B cell (primary cell): ENCODE results near the gene TCF7. TPM values are rescaled to one million over a fixed set of nuclear protein-coding genes. Genes with fewer than 3 reads are reported as not detected.

Source experiments
- ATAC-seq: fragments of 200-7000 bp; cut with Tn5 transposase; one replicate; pipeline ENCODE4 v1.10.0; 2021; ENCODE audit warnings: low read depth, mild to moderate bottlenecking, moderate number of reproducible peaks, moderate library complexity
- CTCF ChIA-PET: fragments of 350-600 bp; sonication (Branson Sonifier 250); formaldehyde crosslinking; loops from one replicate; lab custom pipeline; 2021; ENCODE audit warnings: antibody characterized with exemption, inconsistent platforms; lab: Charles Lee
- POLR2A ChIA-PET: fragments of 350-600 bp; sonication (Branson Sonifier 250); formaldehyde crosslinking; loops from one replicate; lab custom pipeline; 2021; ENCODE audit warnings: antibody characterized with exemption; lab: Charles Lee
- DNase-seq: peaks from one replicate; pipeline ENCODE4 v3.0.0; 2013
- H2AFZ ChIP-seq: 2 replicates; pipeline ENCODE4 v1.6.1; 2012; ENCODE audit warnings: mild to moderate bottlenecking, low read depth, low read length; ENCODE audit not compliant: insufficient read depth, poor library complexity, severe bottlenecking
- H3K27ac ChIP-seq, 2 donors: 1 replicate in 1 of 2; 2 replicates in 1 of 2; pipeline ENCODE4 v1.5.1; 2012 to 2013; ENCODE audit warnings: low read length in 2 of 2, mild to moderate bottlenecking in 2 of 2, moderate library complexity in 1 of 2
- H3K27me3 ChIP-seq, 4 experiments: fragments of 200-600 bp in 1 of 4; sonication (generic) in 1 of 4; replicated peaks in 1 of 4; 1 replicate in 2 of 4; 2 replicates in 2 of 4; pipeline versions ENCODE4 v1.6.1 to v1.7.0; 2013 to 2016; ENCODE audit warnings: low read length in 3 of 4, mild to moderate bottlenecking in 2 of 4, mixed read lengths in 1 of 4, moderate library complexity in 1 of 4; ENCODE audit not compliant: insufficient read depth in 4 of 4, control insufficient read depth in 3 of 4; ENCODE audit errors: control extremely low read depth in 1 of 4
- H3K36me3 ChIP-seq, 2 experiments: replicated peaks in 1 of 2; 1 replicate in 1 of 2; 2 replicates in 1 of 2; pipeline versions ENCODE4 v1.6.1 to v1.7.1; 2013; ENCODE audit warnings: low read length in 1 of 2; ENCODE audit not compliant: insufficient read depth in 2 of 2, control insufficient read depth in 1 of 2; ENCODE audit errors: control extremely low read depth in 1 of 2, extremely low read depth in 1 of 2
- H3K4me1 ChIP-seq, 2 donors: fragments of 200-600 bp in 1 of 2; sonication (generic) in 1 of 2; 1 replicate in 1 of 2; 2 replicates in 1 of 2; pipeline versions ENCODE4 v1.5.1 to v1.6.1; 2013 to 2017; ENCODE audit warnings: low read length in 2 of 2; ENCODE audit not compliant: control insufficient read depth in 2 of 2, insufficient read depth in 2 of 2
- H3K4me2 ChIP-seq: replicated peaks from 2 replicates; pipeline ENCODE3; 2012; ENCODE audit warnings: mild to moderate bottlenecking, low read depth, low read length; ENCODE audit not compliant: poor library complexity, severe bottlenecking
- H3K4me3 ChIP-seq, 5 experiments: fragments of 200-600 bp in 1 of 5; sonication (generic) in 1 of 5; 1 replicate in 3 of 5; 2 replicates in 2 of 5; pipeline versions ENCODE4 v1.5.1 to v1.7.0; 2011 to 2016; ENCODE audit warnings: low read length in 4 of 5, mild to moderate bottlenecking in 4 of 5, low read depth in 2 of 5, control low read depth in 1 of 5, moderate library complexity in 1 of 5; ENCODE audit not compliant: insufficient read depth in 1 of 5; ENCODE audit errors: control extremely low read depth in 1 of 5, extremely low read depth in 1 of 5
- H3K79me2 ChIP-seq: fragments of 200-600 bp; sonication (generic); one replicate; pipeline ENCODE4 v1.6.0; 2016; ENCODE audit warnings: low read length; ENCODE audit not compliant: control insufficient read depth, insufficient read depth
- H3K9ac ChIP-seq: fragments of 200-600 bp; sonication (generic); 2 replicates; pipeline ENCODE4 v1.6.1; 2017; ENCODE audit warnings: mild to moderate bottlenecking, low read length, moderate library complexity
- H3K9me3 ChIP-seq, 3 donors: one replicate each; pipeline versions ENCODE4 v1.6.1 to v1.7.1; 2013; ENCODE audit warnings: low read length in 2 of 3; ENCODE audit not compliant: control insufficient read depth in 2 of 3, insufficient read depth in 1 of 3; ENCODE audit errors: control extremely low read depth in 1 of 3
- H4K20me1 ChIP-seq: 2 replicates; pipeline ENCODE4 v1.6.0; 2012; ENCODE audit warnings: mild to moderate bottlenecking, low read length; ENCODE audit not compliant: insufficient read depth, control insufficient read depth, poor library complexity, severe bottlenecking
- H3K27ac Mint-ChIP-seq: one replicate; pipeline ENCODE4 v1.8.0; 2021; ENCODE audit warnings: mixed read lengths
- H3K27me3 Mint-ChIP-seq: one replicate; pipeline ENCODE4 v1.8.0; 2021; ENCODE audit warnings: mixed read lengths
- H3K4me1 Mint-ChIP-seq: one replicate; pipeline ENCODE4 v1.8.0; 2021; ENCODE audit warnings: mixed read lengths
- H3K4me3 Mint-ChIP-seq: one replicate; pipeline ENCODE4 v1.8.0; 2021; ENCODE audit warnings: mixed read lengths
- H3K9me3 Mint-ChIP-seq: one replicate; pipeline ENCODE4 v1.8.0; 2022; ENCODE audit warnings: mixed read lengths; ENCODE audit not compliant: insufficient read depth
- CTCF ChIP-seq: fragments of 200-600 bp; IDR thresholded peaks from one replicate; pipeline ENCODE4 v1.8.0; 2022; ENCODE audit warnings: antibody characterized with exemption, mild to moderate bottlenecking
- EZH2 ChIP-seq: IDR thresholded peaks from 2 replicates; pipeline ENCODE4 v1.6.1; 2012; ENCODE audit warnings: borderline replicate concordance, low read depth, mild to moderate bottlenecking, moderate library complexity, low read length; ENCODE audit not compliant: insufficient read depth, poor library complexity, severe bottlenecking
- whole genome bisulfite sequencing: methylation state at CpG from one replicate; pipeline ENCODE4 v1.1.5; 2013; ENCODE audit warnings: missing lambda C conversion rate; ENCODE audit not compliant: insufficient coverage; 5-methylcytosine and 5-hydroxymethylcytosine counted together
- intact Hi-C: fragments of 100-400 bp; cut with micrococcal nuclease; formaldehyde crosslinking; loops from one replicate; pipeline ENCODE4 v1.10.0; 2022
- polyA plus RNA-seq: library from polyadenylated mRNA; depleted of rRNA; stranded (reverse); fragments of >200 nt; gene quantifications from 2 replicates; pipeline ENCODE4 v1.2.3, GENCODE V29; 2012
- total RNA-seq, 2 donors: library from RNA; stranded (reverse); fragments of 120-200 nt in 1 of 2; gene quantifications; 1 replicate in 1 of 2; 2 replicates in 1 of 2; pipeline versions ENCODE4 v1.2.3 to v1.2.4, GENCODE V29; 2013 to 2022

The TCF7 gene
- total and polyA plus RNA-seq, 2 donors (not counting 1 experiment from before 2014, with no cell fraction given), result 26.8 to 61.1 TPM

DNA sequence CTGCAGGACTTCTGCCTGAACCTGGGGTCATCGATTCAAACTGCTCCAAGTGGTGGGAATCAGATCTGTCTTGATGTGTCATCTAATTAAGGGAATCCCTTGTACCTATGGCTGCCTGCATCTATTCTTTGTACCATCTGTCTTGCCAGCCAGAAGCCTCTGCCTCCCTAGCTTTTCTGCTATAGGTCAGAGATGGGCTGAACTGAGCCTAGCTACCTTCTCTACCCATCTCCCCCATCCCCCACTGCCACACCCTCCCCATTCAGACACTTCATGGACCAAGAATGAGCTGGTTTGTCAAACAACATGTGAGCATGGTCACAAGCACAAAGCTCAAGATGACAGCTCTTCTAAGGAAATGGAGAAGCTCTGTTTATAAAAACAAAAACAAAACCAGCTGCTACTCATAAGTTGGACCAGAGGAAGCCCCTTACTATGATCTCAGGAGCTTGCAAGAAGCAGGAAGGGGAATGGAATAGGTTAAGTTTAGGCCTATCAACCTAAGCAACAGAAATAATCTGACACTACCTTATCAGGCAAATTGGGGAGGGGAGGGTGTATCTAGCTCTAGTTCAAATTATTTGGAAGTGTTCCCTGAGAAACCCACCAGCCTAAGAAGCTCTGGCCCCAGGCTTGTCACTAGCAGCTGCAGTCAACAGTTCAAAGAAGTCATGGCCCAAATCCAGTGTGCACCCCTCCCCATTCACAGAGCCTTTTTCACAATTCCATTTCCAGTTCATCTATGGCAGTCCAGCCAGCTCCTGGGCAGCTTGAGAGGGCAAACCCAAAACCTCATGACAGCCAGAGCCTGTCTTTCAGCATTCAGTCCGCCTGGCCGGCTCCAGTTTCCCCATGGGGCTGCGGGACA lies 32.4 kb downstream of the TCF7 start:
- Histone ChIP-seq H3K9ac (no peak overlapping the region), H3K36me3 (peaks cover 5 to 80% of the 10 kb centered on the region in 2 experiments), H3K79me2 (peaks cover 31% of the 10 kb centered on the region), H3K4me3 (no peak overlapping the region), H3K9me3 (no peaks in the 10 kb centered on the region), H2AFZ (no peak overlapping the region), H3K27ac (peak overlapping the region in 1 of 2 donors; percentile 29), H3K4me2 (no peak overlapping the region), H4K20me1 (peaks cover 64% of the 10 kb centered on the region), H3K4me1 (no peaks in the 10 kb centered on the region), H3K27me3 (no peaks in the 10 kb centered on the region)
- Mint-ChIP-seq H3K9me3 (no peaks in the 10 kb centered on the region), H3K27me3 (no peaks in the 10 kb centered on the region), H3K27ac (peak overlapping the region; percentile 15), H3K4me1 (peaks cover 6% of the 10 kb centered on the region), H3K4me3 (no peak overlapping the region)
- no peak for TF ChIP-seq CTCF
- TF ChIP-seq EZH2, result no peak
- intact Hi-C loops, result loop anchor here (10.0 kb wide), 1 partner anchor 1032 kb away; no protein-coding TSS in a partner anchor
- ATAC-seq (no peak), DNase-seq (peak; percentile 22)
- 98% methylated on average over 3 of the region's 4 CpGs for WGBS
- POLR2A ChIA-PET, result interaction anchor here (0.5 to 0.6 kb wide), 2 partner anchors 111 to 1621 kb away, joined by 3 read pairs; no protein-coding TSS in a partner anchor
- CTCF ChIA-PET, result interaction anchor here (0.7 to 25.7 kb wide), 10 partner anchors 8 to 107 kb away, joined by 3 to 644 read pairs (median 3); no protein-coding TSS in a partner anchor

GRCh38 chr5:134148316-134148715 lies 33.8 kb downstream of the TCF7 start:
- no peak overlapping the region for H3K9ac ChIP-seq
- DNase-seq (no peak), ATAC-seq (no peak)
- CTCF ChIA-PET, result interaction anchor here (0.7 to 25.7 kb wide), 3 partner anchors 9 to 108 kb away, joined by 4 to 644 read pairs (median 38); no protein-coding TSS in a partner anchor
- H3K27ac ChIP-seq, result no peak overlapping the region
- H3K4me2 ChIP-seq, result no peak overlapping the region
- H3K4me1 ChIP-seq, result no peaks in the 10 kb centered on the region
- no peaks in the 10 kb centered on the region for H3K27me3 ChIP-seq
- Mint-ChIP-seq H3K4me1 (peaks cover 6% of the 10 kb centered on the region), H3K27ac (peak overlapping the region; percentile 37), H3K27me3 (no peaks in the 10 kb centered on the region), H3K9me3 (no peaks in the 10 kb centered on the region), H3K4me3 (no peak overlapping the region)
- H2AFZ ChIP-seq, result no peak overlapping the region
- H3K79me2 ChIP-seq, result peaks cover 31% of the 10 kb centered on the region
- peaks cover 5 to 82% of the 10 kb centered on the region in 2 experiments for H3K36me3 ChIP-seq
- intact Hi-C loops, result loop anchor here (10.0 kb wide), 1 partner anchor 1034 kb away; no protein-coding TSS in a partner anchor
- H3K4me3 ChIP-seq, result no peak overlapping the region
- H4K20me1 ChIP-seq, result peaks cover 53% of the 10 kb centered on the region
- POLR2A ChIA-PET, result no interaction called here
- H3K9me3 ChIP-seq, result no peaks in the 10 kb centered on the region
- 100% methylated on average over 1 of the region's 2 CpGs for WGBS
- TF ChIP-seq EZH2, result no peak
- no peak for TF ChIP-seq CTCF
